Measurements from ENCODE around the gene SMYD3. TPM values are rescaled to one million over a fixed set of nuclear protein-coding genes. Genes with fewer than 3 reads are reported as not detected.

Gene SMYD3
- total RNA-seq, 1 donor from 2014 or later, result 29.2 TPM

DNA sequence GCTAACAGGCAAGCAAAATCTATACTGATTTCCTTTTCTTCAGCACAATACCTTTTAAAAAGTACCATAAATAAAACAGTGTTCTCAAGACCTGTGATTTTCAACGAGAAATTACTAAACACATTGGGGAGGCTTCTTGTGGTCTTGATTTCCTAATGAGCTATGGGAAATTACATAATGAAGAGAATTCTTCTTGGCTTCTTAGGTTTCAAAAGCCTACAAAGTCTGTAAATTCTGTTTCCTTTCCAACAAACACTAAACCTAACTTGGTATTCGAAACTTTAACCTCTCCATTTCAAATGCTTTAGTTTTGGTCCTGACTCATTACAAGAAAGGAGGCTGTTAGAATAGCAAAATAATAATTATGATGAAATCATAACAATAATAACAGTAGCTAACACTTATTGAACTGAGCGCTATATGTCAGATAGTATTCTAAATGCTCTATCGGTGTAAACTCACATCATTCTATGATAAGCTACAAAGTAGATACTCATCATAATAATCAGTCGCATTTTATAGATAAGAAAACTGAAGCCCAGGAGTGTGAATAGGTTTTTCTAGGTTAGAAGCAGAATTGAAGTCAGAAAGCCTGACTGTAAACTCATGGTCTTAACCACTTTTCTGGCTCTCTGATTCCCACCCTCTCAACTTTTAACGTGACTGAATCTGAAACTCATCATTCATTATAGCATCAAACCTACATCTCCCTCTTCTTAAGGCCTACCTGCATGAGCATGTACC, 486.7 kb downstream of the SMYD3 start:
- no peak overlapping the region for H3K4me3 ChIP-seq (ENCODE audit: low read depth, low read length)
- H3K27me3 ChIP-seq (ENCODE audit: control insufficient read depth, insufficient read depth, low read length), result no peaks in the 10 kb centered on the region
- no peak for DNase-seq (ENCODE audit: low read depth)
- H3K36me3 ChIP-seq (ENCODE audit: control insufficient read depth, insufficient read depth, low read length), result no peaks in the 10 kb centered on the region
- TF ChIP-seq, protein P1, sequence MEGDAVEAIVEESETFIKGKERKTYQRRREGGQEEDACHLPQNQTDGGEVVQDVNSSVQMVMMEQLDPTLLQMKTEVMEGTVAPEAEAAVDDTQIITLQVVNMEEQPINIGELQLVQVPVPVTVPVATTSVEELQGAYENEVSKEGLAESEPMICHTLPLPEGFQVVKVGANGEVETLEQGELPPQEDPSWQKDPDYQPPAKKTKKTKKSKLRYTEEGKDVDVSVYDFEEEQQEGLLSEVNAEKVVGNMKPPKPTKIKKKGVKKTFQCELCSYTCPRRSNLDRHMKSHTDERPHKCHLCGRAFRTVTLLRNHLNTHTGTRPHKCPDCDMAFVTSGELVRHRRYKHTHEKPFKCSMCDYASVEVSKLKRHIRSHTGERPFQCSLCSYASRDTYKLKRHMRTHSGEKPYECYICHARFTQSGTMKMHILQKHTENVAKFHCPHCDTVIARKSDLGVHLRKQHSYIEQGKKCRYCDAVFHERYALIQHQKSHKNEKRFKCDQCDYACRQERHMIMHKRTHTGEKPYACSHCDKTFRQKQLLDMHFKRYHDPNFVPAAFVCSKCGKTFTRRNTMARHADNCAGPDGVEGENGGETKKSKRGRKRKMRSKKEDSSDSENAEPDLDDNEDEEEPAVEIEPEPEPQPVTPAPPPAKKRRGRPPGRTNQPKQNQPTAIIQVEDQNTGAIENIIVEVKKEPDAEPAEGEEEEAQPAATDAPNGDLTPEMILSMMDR (IDR thresholded peaks at IDR 0.05; ENCODE audit: insufficient read depth, low read length, poor library complexity, severe bottlenecking), result no peak

GRCh38 chr1:246018146-246018545, 488.9 kb downstream of the SMYD3 start:
- TF ChIP-seq, protein P1 (IDR thresholded peaks at IDR 0.05; ENCODE audit: insufficient read depth, low read length, poor library complexity, severe bottlenecking), result no peak
- Histone ChIP-seq H3K36me3 (ENCODE audit: control insufficient read depth, insufficient read depth, low read length) (no peaks in the 10 kb centered on the region), H3K4me3 (ENCODE audit: low read depth, low read length) (no peak overlapping the region), H3K27me3 (ENCODE audit: control insufficient read depth, insufficient read depth, low read length) (no peaks in the 10 kb centered on the region)
- DNase-seq (ENCODE audit: low read depth), result no peak

- TF ChIP-seq, protein P1 (IDR thresholded peaks at IDR 0.05; ENCODE audit: insufficient read depth, low read length, poor library complexity, severe bottlenecking), result peak; percentile 58
- DNase-seq (ENCODE audit: low read depth), result peak; percentile 16
- H3K4me3 ChIP-seq (ENCODE audit: low read depth, low read length), result no peak overlapping the region
- no peaks in the 10 kb centered on the region for H3K27me3 ChIP-seq (ENCODE audit: control insufficient read depth, insufficient read depth, low read length)
- no peaks in the 10 kb centered on the region for H3K36me3 ChIP-seq (ENCODE audit: control insufficient read depth, insufficient read depth, low read length)
These were observed 494.7 kb downstream of the SMYD3 start for GRCh38 chr1:246012341-246012740.

GRCh38 chr1:246010386-246010785, 496.7 kb downstream of the SMYD3 start:
- TF ChIP-seq, protein P1 (IDR thresholded peaks at IDR 0.05; ENCODE audit: insufficient read depth, low read length, poor library complexity, severe bottlenecking), result no peak
- no peak overlapping the region for H3K4me3 ChIP-seq (ENCODE audit: low read depth, low read length)
- no peaks in the 10 kb centered on the region for H3K27me3 ChIP-seq (ENCODE audit: control insufficient read depth, insufficient read depth, low read length)
- DNase-seq (ENCODE audit: low read depth), result no peak
- no peaks in the 10 kb centered on the region for H3K36me3 ChIP-seq (ENCODE audit: control insufficient read depth, insufficient read depth, low read length)

DNA sequence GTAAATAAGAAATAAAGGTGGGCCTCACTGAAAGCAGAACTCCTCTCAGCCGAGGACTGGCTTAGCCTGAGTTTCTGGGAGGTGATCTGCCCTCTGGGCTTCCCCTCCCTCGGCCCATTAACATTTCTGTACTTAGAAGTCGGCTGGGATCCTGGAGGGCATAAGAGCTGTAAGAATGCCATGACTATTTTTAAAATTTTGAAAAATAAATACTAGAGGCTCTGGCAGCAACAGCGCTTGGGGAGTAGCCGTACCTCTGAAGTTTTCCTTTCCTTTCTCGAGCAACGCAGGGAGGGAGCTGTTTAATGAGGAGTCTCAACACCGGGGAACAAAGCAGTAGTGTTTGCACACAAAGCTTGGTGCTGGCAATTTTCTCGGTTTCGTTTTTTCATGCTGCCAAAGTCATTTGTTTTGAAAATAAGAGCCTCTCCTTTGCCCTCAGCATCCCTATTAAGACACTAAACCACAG, 498.7 kb downstream of the SMYD3 start:
- Histone ChIP-seq H3K27me3 (ENCODE audit: control insufficient read depth, insufficient read depth, low read length) (no peaks in the 10 kb centered on the region), H3K36me3 (ENCODE audit: control insufficient read depth, insufficient read depth, low read length) (no peaks in the 10 kb centered on the region), H3K4me3 (ENCODE audit: low read depth, low read length) (no peak overlapping the region)
- DNase-seq (ENCODE audit: low read depth), result no peak
- TF ChIP-seq, protein P1 (IDR thresholded peaks at IDR 0.05; ENCODE audit: insufficient read depth, low read length, poor library complexity, severe bottlenecking), result no peak

GRCh38 chr1:246005067-246005466, 502.0 kb downstream of the SMYD3 start:
- no peak overlapping the region for H3K4me3 ChIP-seq (ENCODE audit: low read depth, low read length)
- H3K27me3 ChIP-seq (ENCODE audit: control insufficient read depth, insufficient read depth, low read length), result no peaks in the 10 kb centered on the region
- peak; percentile 84 for DNase-seq (ENCODE audit: low read depth)
- TF ChIP-seq, protein P1 (IDR thresholded peaks at IDR 0.05; ENCODE audit: insufficient read depth, low read length, poor library complexity, severe bottlenecking), result no peak
- H3K36me3 ChIP-seq (ENCODE audit: control insufficient read depth, insufficient read depth, low read length), result no peaks in the 10 kb centered on the region

Data from kidney epithelial cell (primary cell).